Esophagus muscularis mucosa (tissue), 4 donors: ENCODE results near the gene RBMS3.

ENCODE experiments used
- EP300 ChIP-seq: sonication (generic); formaldehyde crosslinking; IDR thresholded peaks from one replicate; pipeline ENCODE4 v1.6.1; 2017; ENCODE audit warnings: antibody characterized with exemption
- POLR2A ChIP-seq: fragments of 450-650 bp; IDR thresholded peaks from one replicate; pipeline ENCODE4 v1.6.1; 2017; ENCODE audit warnings: antibody characterized with exemption, moderate library complexity, mild to moderate bottlenecking, low read depth
- POLR2AphosphoS5 ChIP-seq, 2 donors: sonication (generic); formaldehyde crosslinking; IDR thresholded peaks; one replicate each; pipeline ENCODE4 v1.6.1; 2017; ENCODE audit warnings: antibody characterized with exemption in 2 of 2
- TF ChIP-seq, protein P1 (sequence below), 3 experiments: fragments of 200-600 bp in 2 of 3; fragments of 450-650 bp in 1 of 3; sonication (generic) in 2 of 3; IDR thresholded peaks; one replicate each; pipeline ENCODE4 v1.5.1; 2017 to 2019; ENCODE audit warnings: antibody characterized with exemption in 3 of 3, mild to moderate bottlenecking in 2 of 3, moderate library complexity in 1 of 3

DNA sequence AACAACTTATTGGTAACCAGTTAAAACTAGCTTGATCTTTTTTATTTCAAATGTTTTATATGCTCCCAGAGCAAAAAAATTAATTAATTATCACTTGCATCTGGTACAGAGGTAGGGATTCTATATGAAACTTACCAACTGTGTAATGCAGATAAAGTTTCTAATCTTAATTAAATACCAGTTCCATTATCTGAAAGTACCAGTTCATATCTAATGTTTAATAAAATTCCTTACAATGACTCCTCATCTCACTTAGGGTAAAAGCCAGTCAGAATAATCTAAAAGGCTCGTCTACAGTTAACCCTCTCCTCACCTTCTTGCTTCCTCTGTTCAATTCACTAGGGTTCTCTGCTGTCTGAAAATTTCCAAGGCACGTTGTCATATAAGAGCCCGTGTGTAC lies 384.8 kb downstream of the RBMS3 start:
- TF ChIP-seq, protein P1, sequence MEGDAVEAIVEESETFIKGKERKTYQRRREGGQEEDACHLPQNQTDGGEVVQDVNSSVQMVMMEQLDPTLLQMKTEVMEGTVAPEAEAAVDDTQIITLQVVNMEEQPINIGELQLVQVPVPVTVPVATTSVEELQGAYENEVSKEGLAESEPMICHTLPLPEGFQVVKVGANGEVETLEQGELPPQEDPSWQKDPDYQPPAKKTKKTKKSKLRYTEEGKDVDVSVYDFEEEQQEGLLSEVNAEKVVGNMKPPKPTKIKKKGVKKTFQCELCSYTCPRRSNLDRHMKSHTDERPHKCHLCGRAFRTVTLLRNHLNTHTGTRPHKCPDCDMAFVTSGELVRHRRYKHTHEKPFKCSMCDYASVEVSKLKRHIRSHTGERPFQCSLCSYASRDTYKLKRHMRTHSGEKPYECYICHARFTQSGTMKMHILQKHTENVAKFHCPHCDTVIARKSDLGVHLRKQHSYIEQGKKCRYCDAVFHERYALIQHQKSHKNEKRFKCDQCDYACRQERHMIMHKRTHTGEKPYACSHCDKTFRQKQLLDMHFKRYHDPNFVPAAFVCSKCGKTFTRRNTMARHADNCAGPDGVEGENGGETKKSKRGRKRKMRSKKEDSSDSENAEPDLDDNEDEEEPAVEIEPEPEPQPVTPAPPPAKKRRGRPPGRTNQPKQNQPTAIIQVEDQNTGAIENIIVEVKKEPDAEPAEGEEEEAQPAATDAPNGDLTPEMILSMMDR (IDR thresholded peaks at IDR 0.05) = no peak
- TF ChIP-seq POLR2A = no peak
- TF ChIP-seq POLR2AphosphoS5 (IDR thresholded peaks at IDR 0.05) = no peak
- no peak for TF ChIP-seq EP300
